ENCODE measurements around the gene BNC2. TPM values are rescaled to one million over a fixed set of nuclear protein-coding genes. Genes with fewer than 3 reads are reported as not detected.

Gene BNC2
- total RNA-seq, 2 experiments from 2014 or later: not detected

- Histone ChIP-seq H3K9me3 (ENCODE audit: control insufficient read depth in 1 of 2, insufficient read depth in 1 of 2, low read length in 2 of 2) (no peaks in the 10 kb centered on the region), H3K4me1 (ENCODE audit: insufficient read depth, low read length) (no peaks in the 10 kb centered on the region), H3K36me3 (ENCODE audit: insufficient read depth, low read length) (no peaks in the 10 kb centered on the region), H3K27me3 (ENCODE audit: control insufficient read depth in 1 of 2, insufficient read depth in 2 of 2, low read length in 2 of 2) (no peaks in the 10 kb centered on the region), H3K27ac (ENCODE audit: low read depth in 1 of 2, low read length in 2 of 2) (no peak overlapping the region), H3K4me3 (ENCODE audit: low read length) (no peak overlapping the region)
- intact Hi-C loops (cut with DNase I, micrococcal nuclease): no loop called here
- no peaks in the 10 kb centered on the region for H3K27me3 Mint-ChIP-seq
- TF ChIP-seq CTCF (IDR thresholded peaks at IDR 0.05): no peak
- no peak overlapping the region for H3K27ac Mint-ChIP-seq
- H3K9me3 Mint-ChIP-seq: no peaks in the 10 kb centered on the region
- ChIA-PET CTCF (no interaction called here), POLR2A (no interaction called here)
- ATAC-seq (ENCODE audit: poor library complexity) (no peak), DNase-seq (no peak)
- no peak overlapping the region for H3K4me3 Mint-ChIP-seq
- no peaks in the 10 kb centered on the region for H3K36me3 Mint-ChIP-seq (ENCODE audit: low read depth)
- no peaks in the 10 kb centered on the region for H3K4me1 Mint-ChIP-seq (ENCODE audit: low read depth)
Observed at GRCh38 chr9:16769291-16769690, 101.2 kb downstream of the BNC2 start.

GRCh38 chr9:16768816-16769215 is 101.7 kb downstream of the BNC2 start:
- Histone ChIP-seq H3K9me3 (ENCODE audit: control insufficient read depth in 1 of 2, insufficient read depth in 1 of 2, low read length in 2 of 2) (no peaks in the 10 kb centered on the region), H3K27ac (ENCODE audit: low read depth in 1 of 2, low read length in 2 of 2) (no peak overlapping the region), H3K27me3 (ENCODE audit: control insufficient read depth in 1 of 2, insufficient read depth in 2 of 2, low read length in 2 of 2) (no peaks in the 10 kb centered on the region), H3K36me3 (ENCODE audit: insufficient read depth, low read length) (no peaks in the 10 kb centered on the region), H3K4me3 (ENCODE audit: low read length) (no peak overlapping the region), H3K4me1 (ENCODE audit: insufficient read depth, low read length) (no peaks in the 10 kb centered on the region)
- no peaks in the 10 kb centered on the region for H3K9me3 Mint-ChIP-seq
- H3K27me3 Mint-ChIP-seq: no peaks in the 10 kb centered on the region
- intact Hi-C loops (cut with DNase I, micrococcal nuclease): no loop called here
- POLR2A ChIA-PET: no interaction called here
- no peak overlapping the region for H3K27ac Mint-ChIP-seq
- no peak overlapping the region for H3K4me3 Mint-ChIP-seq
- ATAC-seq (ENCODE audit: poor library complexity): no peak
- H3K36me3 Mint-ChIP-seq (ENCODE audit: low read depth): no peaks in the 10 kb centered on the region
- no peak for DNase-seq
- TF ChIP-seq CTCF (IDR thresholded peaks at IDR 0.05): no peak
- H3K4me1 Mint-ChIP-seq (ENCODE audit: low read depth): no peaks in the 10 kb centered on the region
- CTCF ChIA-PET: no interaction called here

DNA sequence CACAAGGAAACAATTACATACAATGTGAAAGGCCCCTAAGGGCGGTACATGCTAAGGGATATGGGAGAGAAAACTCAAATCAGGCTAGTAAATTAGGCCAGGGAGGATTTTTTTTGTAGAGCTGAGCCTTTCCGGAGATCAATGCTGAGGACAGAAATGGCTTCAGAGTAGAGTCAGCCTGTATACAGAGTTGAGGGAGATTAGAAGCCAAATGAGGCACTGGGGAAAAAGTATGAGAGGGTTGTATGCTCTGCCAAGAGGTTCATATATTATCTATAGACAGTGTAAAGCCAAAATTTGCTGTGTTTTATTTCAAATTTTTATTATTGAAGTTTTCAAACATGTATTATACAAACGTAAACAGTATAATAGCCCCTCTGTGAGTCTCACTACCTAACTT is 103.1 kb downstream of the BNC2 start:
- DNase-seq (no peak), ATAC-seq (ENCODE audit: poor library complexity) (no peak)
- H3K9me3 ChIP-seq (ENCODE audit: control insufficient read depth in 1 of 2, insufficient read depth in 1 of 2, low read length in 2 of 2): no peaks in the 10 kb centered on the region
- Mint-ChIP-seq H3K4me3 (no peak overlapping the region), H3K4me1 (ENCODE audit: low read depth) (no peaks in the 10 kb centered on the region), H3K27ac (no peak overlapping the region), H3K36me3 (ENCODE audit: low read depth) (no peaks in the 10 kb centered on the region), H3K9me3 (no peaks in the 10 kb centered on the region), H3K27me3 (no peaks in the 10 kb centered on the region)
- ChIA-PET CTCF (no interaction called here), POLR2A (no interaction called here)
- TF ChIP-seq CTCF (IDR thresholded peaks at IDR 0.05): no peak
- intact Hi-C loops (cut with DNase I, micrococcal nuclease): no loop called here
- no peaks in the 10 kb centered on the region for H3K27me3 ChIP-seq (ENCODE audit: control insufficient read depth in 1 of 2, insufficient read depth in 2 of 2, low read length in 2 of 2)
- no peak overlapping the region for H3K4me3 ChIP-seq (ENCODE audit: low read length)
- H3K27ac ChIP-seq (ENCODE audit: low read depth in 1 of 2, low read length in 2 of 2): no peak overlapping the region
- no peaks in the 10 kb centered on the region for H3K36me3 ChIP-seq (ENCODE audit: insufficient read depth, low read length)
- no peaks in the 10 kb centered on the region for H3K4me1 ChIP-seq (ENCODE audit: insufficient read depth, low read length)
